HCT116 (cell line): Measurements from ENCODE around the gene DUSP6. TPM values are rescaled to one million over a fixed set of nuclear protein-coding genes. Genes with fewer than 3 reads are reported as not detected.

Experiments used
- ATAC-seq: fragments of 200-7000 bp; cut with Tn5 transposase; 2 replicates; pipeline ENCODE4 v1.9.1; 2020; ENCODE audit warnings: mild to moderate bottlenecking, moderate library complexity
- BruUV-seq: library from RNA; stranded (reverse); fragments of 400-500 nt; replicated peaks from 2 replicates; lab custom pipeline; 2021; lab: Mats Ljungman, UMichigan
- CTCF ChIA-PET: fragments of 300-600 bp; sonication (Branson Sonifier 250); formaldehyde crosslinking; loops from one replicate; lab custom pipeline; 2021; ENCODE audit warnings: antibody characterized with exemption; lab: Charles Lee
- POLR2A ChIA-PET: fragments of 300-600, 350-600 bp; sonication (Branson Sonifier 250); formaldehyde crosslinking; loops from one replicate; lab custom pipeline; 2021; ENCODE audit warnings: antibody characterized with exemption; lab: Charles Lee
- RAD21 ChIA-PET, 2 experiments: fragments of 300-600 bp; sonication (Branson Sonifier 250); formaldehyde crosslinking; loops; one replicate each; lab custom pipeline; 2023; ENCODE audit warnings: low total read pairs in 2 of 2; ENCODE audit not compliant: uncharacterized antibody in 2 of 2, unreplicated experiment in 2 of 2, low non-redundant PET in 1 of 2; lab: Charles Lee
- DNase-seq: peaks from one replicate; pipeline ENCODE4 v3.0.0-alpha.2; 2010; ENCODE audit warnings: low read depth, low spot score
- H2AFZ ChIP-seq: fragments of 200-600 bp; shearing (Covaris generic), sonication (generic); 2 replicates; pipeline ENCODE4 v1.6.1; 2017; ENCODE audit warnings: low read depth, mixed run types, mixed read lengths, antibody characterized with exemption, low read length; ENCODE audit not compliant: poor library complexity, severe bottlenecking
- H3K27ac ChIP-seq: 2 replicates; pipeline ENCODE4 v1.5.1; 2012; ENCODE audit warnings: low read depth, low read length
- H3K27me3 ChIP-seq: fragments of 200-600 bp; sonication (generic); 2 replicates; pipeline ENCODE4 v1.6.1; 2016; ENCODE audit warnings: mixed run types, low read length, mixed read lengths; ENCODE audit not compliant: insufficient read depth
- H3K36me3 ChIP-seq, 2 experiments: fragments of 200-500 bp in 1 of 2; fragments of 200-600 bp in 1 of 2; sonication (Bioruptor generic) in 1 of 2; sonication (generic) in 1 of 2; 2 replicates each; pipeline versions ENCODE4 v1.5.1 to v1.6.1; 2014 to 2016; ENCODE audit warnings: low read length in 2 of 2, inconsistent platforms in 1 of 2, mixed read lengths in 1 of 2, mixed run types in 1 of 2; ENCODE audit not compliant: insufficient read depth in 2 of 2, control insufficient read depth in 1 of 2
- H3K4me1 ChIP-seq, 2 experiments: fragments of 200-600 bp in 1 of 2; sonication (generic) in 1 of 2; 2 replicates each; pipeline versions ENCODE4 v1.5.1 to v1.6.1; 2012 to 2017; ENCODE audit warnings: low read length in 2 of 2, inconsistent platforms in 1 of 2, mild to moderate bottlenecking in 1 of 2, mixed read lengths in 1 of 2, mixed run types in 1 of 2, moderate library complexity in 1 of 2; ENCODE audit not compliant: insufficient read depth in 2 of 2, control insufficient read depth in 1 of 2
- H3K4me2 ChIP-seq: fragments of 200-600 bp; sonication (generic); 2 replicates; pipeline ENCODE4 v1.6.1; 2017; ENCODE audit warnings: mixed run types, low read length, mixed read lengths
- H3K4me3 ChIP-seq, 2 experiments: fragments of 200-600 bp in 1 of 2; sonication (generic) in 1 of 2; replicated peaks in 1 of 2; 2 replicates each; pipeline ENCODE4 v1.5.1; 2011 to 2016; ENCODE audit warnings: low read length in 2 of 2, control low read depth in 1 of 2, low read depth in 1 of 2, mild to moderate bottlenecking in 1 of 2, mixed read lengths in 1 of 2, mixed run types in 1 of 2
- H3K79me2 ChIP-seq: fragments of 200-600 bp; sonication (generic); 2 replicates; pipeline ENCODE4 v1.6.1; 2017; ENCODE audit warnings: mild to moderate bottlenecking, mixed run types, low read length, moderate library complexity, mixed read lengths; ENCODE audit not compliant: insufficient read depth
- H3K9ac ChIP-seq: fragments of 200-600 bp; sonication (generic); 2 replicates; pipeline ENCODE4 v1.6.1; 2016; ENCODE audit warnings: low read length, mixed read lengths
- H3K9me2 ChIP-seq: fragments of 200-600 bp; sonication (generic), shearing (Covaris generic); 2 replicates; pipeline ENCODE4 v1.6.1; 2017; ENCODE audit warnings: mixed run types, mild to moderate bottlenecking, moderate library complexity; ENCODE audit not compliant: insufficient read depth
- H3K9me3 ChIP-seq, 2 experiments: fragments of 200-500 bp in 1 of 2; fragments of 200-600 bp in 1 of 2; sonication (Bioruptor generic) in 1 of 2; sonication (generic) in 1 of 2; 2 replicates each; pipeline ENCODE4 v1.6.1; 2014 to 2017; ENCODE audit warnings: low read length in 2 of 2, mixed read lengths in 2 of 2, inconsistent platforms in 1 of 2, low read depth in 1 of 2, mild to moderate bottlenecking in 1 of 2, mixed run types in 1 of 2, moderate library complexity in 1 of 2; ENCODE audit not compliant: control insufficient read depth in 1 of 2, insufficient read depth in 1 of 2
- H4K20me1 ChIP-seq: fragments of 200-600 bp; sonication (generic), shearing (Covaris generic); 2 replicates; pipeline ENCODE4 v1.6.1; 2017; ENCODE audit warnings: mixed run types, mild to moderate bottlenecking, moderate library complexity; ENCODE audit not compliant: insufficient read depth
- CBX3 ChIP-seq: IDR thresholded peaks from 2 replicates; pipeline ENCODE4 v1.6.1; 2012; ENCODE audit warnings: low read depth
- CTCF ChIP-seq, 3 experiments: fragments of 200-600 bp in 1 of 3; sonication (generic) in 1 of 3; IDR thresholded peaks in 2 of 3; conservative IDR thresholded peaks in 1 of 3; 2 replicates each; pipeline ENCODE4 v1.5.1; 2012 to 2017; ENCODE audit warnings: low read depth in 2 of 3, low read length in 2 of 3, antibody characterized with exemption in 1 of 3, borderline replicate concordance in 1 of 3, control low read depth in 1 of 3, mild to moderate bottlenecking in 1 of 3, mixed read lengths in 1 of 3, mixed run types in 1 of 3, moderate library complexity in 1 of 3; ENCODE audit not compliant: insufficient read depth in 1 of 3
- EGR1 ChIP-seq: IDR thresholded peaks from 2 replicates; pipeline ENCODE4 v1.6.1; 2012; ENCODE audit warnings: low read depth
- EZH2 ChIP-seq: fragments of 200-600 bp; sonication (generic); IDR thresholded peaks from 2 replicates; pipeline ENCODE4 v1.6.1; 2017; ENCODE audit warnings: antibody characterized with exemption, mixed run types
- EZH2phosphoT487 ChIP-seq: fragments of 200-600 bp; IDR thresholded peaks from 2 replicates; pipeline ENCODE4 v1.6.1; 2018; ENCODE audit warnings: antibody characterized with exemption, borderline replicate concordance
- POLR2A ChIP-seq: IDR thresholded peaks from 2 replicates; pipeline ENCODE4 v1.7.0; 2011; ENCODE audit warnings: borderline replicate concordance; ENCODE audit not compliant: insufficient read depth, insufficient read length; ENCODE audit errors: extremely low read depth
- POLR2AphosphoS5 ChIP-seq: IDR thresholded peaks from 2 replicates; pipeline ENCODE4 v1.6.1; 2011; ENCODE audit warnings: mild to moderate bottlenecking, low read depth, low read length, moderate library complexity
- RAD21 ChIP-seq: IDR thresholded peaks from 2 replicates; pipeline ENCODE4 v1.6.1; 2012; ENCODE audit warnings: low read depth, mild to moderate bottlenecking
- SIN3A ChIP-seq: IDR thresholded peaks from 2 replicates; pipeline ENCODE4 v1.6.1; 2012; ENCODE audit warnings: low read depth
- SP1 ChIP-seq: IDR thresholded peaks from 2 replicates; pipeline ENCODE4 v1.6.1; 2012; ENCODE audit warnings: low read depth
- YY1 ChIP-seq: IDR thresholded peaks from 2 replicates; pipeline ENCODE4 v1.6.1; 2011; ENCODE audit warnings: low read length, low read depth, moderate library complexity, mild to moderate bottlenecking; ENCODE audit not compliant: insufficient replicate concordance; ENCODE audit errors: extremely low read depth
- ZFX ChIP-seq: fragments of 450-650 bp; IDR thresholded peaks from 2 replicates; pipeline ENCODE4 v1.6.1; 2017
- intact Hi-C: fragments of 100-400 bp; cut with micrococcal nuclease; formaldehyde crosslinking; loops from 2 replicates; pipeline ENCODE4 v1.10.0; 2022
- total RNA-seq: library from RNA; stranded (reverse); gene quantifications from one replicate; pipeline ENCODE4 v1.2.1, GENCODE V29; 2021; ENCODE audit not compliant: unreplicated experiment
- TF ChIP-seq, protein P1 (sequence below): IDR thresholded peaks from 2 replicates; pipeline ENCODE4 v1.6.1; 2012; ENCODE audit warnings: low read depth
- TF ChIP-seq, protein P2 (sequence below): IDR thresholded peaks from 2 replicates; pipeline ENCODE4 v1.6.1; 2012

The DUSP6 gene
- total RNA-seq, 1 experiment from 2014 or later, result 219 TPM

DNA sequence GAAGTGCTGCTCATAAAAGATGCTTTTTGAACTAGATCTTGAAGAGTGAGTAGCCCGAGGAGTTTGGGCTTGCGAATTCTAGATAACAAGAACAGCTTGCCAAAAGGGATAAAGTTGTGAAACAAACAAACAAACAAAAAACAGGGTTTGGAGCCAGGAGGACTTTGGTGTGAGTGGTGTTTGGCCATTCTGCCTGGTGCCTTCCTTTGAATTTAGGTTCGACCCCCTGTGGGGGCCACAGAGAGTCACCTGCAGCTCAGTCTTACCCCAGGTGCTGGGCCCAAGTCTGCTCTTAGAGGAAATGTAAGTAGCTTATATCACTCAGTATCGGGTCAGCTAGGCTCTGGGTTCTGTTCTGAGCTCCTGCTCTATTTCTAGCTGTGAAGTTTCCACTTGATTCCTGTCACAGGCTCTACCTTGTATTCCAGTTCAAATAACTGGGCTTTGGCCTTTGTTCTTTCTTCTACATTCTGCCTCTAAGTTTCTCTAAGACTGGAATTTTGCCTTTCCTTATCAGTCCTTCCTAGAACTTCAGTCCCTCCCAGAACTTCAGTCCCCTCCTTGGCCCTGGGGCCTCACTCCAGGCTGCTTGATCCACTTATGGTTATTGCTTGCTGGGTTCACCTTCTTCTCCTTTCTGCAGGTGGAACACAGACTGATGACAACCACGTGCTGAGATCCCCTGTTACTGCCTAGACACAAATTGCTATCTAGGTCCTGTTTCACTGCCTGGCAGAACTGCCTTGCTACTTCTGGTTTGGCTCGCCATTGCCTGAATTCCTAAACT lies 20.5 kb upstream of the DUSP6 start:
- no TSS peak for BruUV-seq

GRCh38 chr12:89370850-89371249 lies 18.5 kb upstream of the DUSP6 start:
- RAD21 ChIA-PET, result interaction anchor here in 1 of 2 experiments (0.6 kb wide), 1 partner anchor 88 kb away, joined by 3 read pairs; no protein-coding TSS in a partner anchor
- Histone ChIP-seq H3K4me2 (peak overlapping the region; percentile 29), H2AFZ (no peak overlapping the region), H3K27ac (peak overlapping the region; percentile 19; the same call in 1 of the 2 replicates), H3K36me3 (no peaks in the 10 kb centered on the region), H4K20me1 (no peaks in the 10 kb centered on the region), H3K9ac (no peak overlapping the region), H3K9me3 (no peaks in the 10 kb centered on the region), H3K9me2 (no peaks in the 10 kb centered on the region), H3K79me2 (no peaks in the 10 kb centered on the region), H3K4me3 (no peak overlapping the region), H3K27me3 (no peaks in the 10 kb centered on the region), H3K4me1 (peaks cover 57 to 68% of the 10 kb centered on the region in 2 experiments)
- ATAC-seq (peak; percentile 30; the same call in 1 of the 2 replicates), DNase-seq (peak; percentile 36)
- POLR2A ChIA-PET, result no interaction called here
- CTCF ChIA-PET, result no interaction called here
- BruUV-seq, result no TSS peak
- intact Hi-C loops, result no loop called here
- TF ChIP-seq SP1 (no peak), POLR2AphosphoS5 (no peak), CTCF (IDR thresholded peaks at IDR 0.05 in 2 of 3, conservative IDR thresholded peaks at IDR 0.05 in 1 of 3; ENCODE audit: borderline replicate concordance in 1 of 3, insufficient read depth in 1 of 3, low read depth in 2 of 3, low read length in 2 of 3) (no peak), EZH2 (no peak), ZFX (no peak), YY1 (no peak), CBX3 (no peak), POLR2A (no peak)
- TF ChIP-seq, protein P1, sequence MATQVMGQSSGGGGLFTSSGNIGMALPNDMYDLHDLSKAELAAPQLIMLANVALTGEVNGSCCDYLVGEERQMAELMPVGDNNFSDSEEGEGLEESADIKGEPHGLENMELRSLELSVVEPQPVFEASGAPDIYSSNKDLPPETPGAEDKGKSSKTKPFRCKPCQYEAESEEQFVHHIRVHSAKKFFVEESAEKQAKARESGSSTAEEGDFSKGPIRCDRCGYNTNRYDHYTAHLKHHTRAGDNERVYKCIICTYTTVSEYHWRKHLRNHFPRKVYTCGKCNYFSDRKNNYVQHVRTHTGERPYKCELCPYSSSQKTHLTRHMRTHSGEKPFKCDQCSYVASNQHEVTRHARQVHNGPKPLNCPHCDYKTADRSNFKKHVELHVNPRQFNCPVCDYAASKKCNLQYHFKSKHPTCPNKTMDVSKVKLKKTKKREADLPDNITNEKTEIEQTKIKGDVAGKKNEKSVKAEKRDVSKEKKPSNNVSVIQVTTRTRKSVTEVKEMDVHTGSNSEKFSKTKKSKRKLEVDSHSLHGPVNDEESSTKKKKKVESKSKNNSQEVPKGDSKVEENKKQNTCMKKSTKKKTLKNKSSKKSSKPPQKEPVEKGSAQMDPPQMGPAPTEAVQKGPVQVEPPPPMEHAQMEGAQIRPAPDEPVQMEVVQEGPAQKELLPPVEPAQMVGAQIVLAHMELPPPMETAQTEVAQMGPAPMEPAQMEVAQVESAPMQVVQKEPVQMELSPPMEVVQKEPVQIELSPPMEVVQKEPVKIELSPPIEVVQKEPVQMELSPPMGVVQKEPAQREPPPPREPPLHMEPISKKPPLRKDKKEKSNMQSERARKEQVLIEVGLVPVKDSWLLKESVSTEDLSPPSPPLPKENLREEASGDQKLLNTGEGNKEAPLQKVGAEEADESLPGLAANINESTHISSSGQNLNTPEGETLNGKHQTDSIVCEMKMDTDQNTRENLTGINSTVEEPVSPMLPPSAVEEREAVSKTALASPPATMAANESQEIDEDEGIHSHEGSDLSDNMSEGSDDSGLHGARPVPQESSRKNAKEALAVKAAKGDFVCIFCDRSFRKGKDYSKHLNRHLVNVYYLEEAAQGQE, result no peak

More for the DNA sequence above, 20.5 kb upstream of the DUSP6 start:
- H3K9ac ChIP-seq, result peak overlapping the region; percentile 19; the same call in 1 of the 2 replicates
- no peak; the same call in 1 of the 2 replicates for ATAC-seq
- no peaks in the 10 kb centered on the region for H3K36me3 ChIP-seq
- H3K4me1 ChIP-seq, result peaks cover 64 to 77% of the 10 kb centered on the region in 2 experiments
- H3K9me2 ChIP-seq, result no peaks in the 10 kb centered on the region
- H3K27me3 ChIP-seq, result no peaks in the 10 kb centered on the region
- H3K4me2 ChIP-seq, result peak overlapping the region; percentile 71
- ChIA-PET RAD21 (no interaction called here), POLR2A (interaction anchor here (1.0 to 3.8 kb wide), 2 partner anchors 20 to 21 kb away, joined by 3 to 17 read pairs; partner anchors contain the start of gene DUSP6), CTCF (no interaction called here)
- no peak for DNase-seq
- H3K4me3 ChIP-seq, result peak overlapping the region in 1 of 2 experiments; percentile 20; a peak in 1 of 4 replicates
- intact Hi-C loops, result no loop called here
- TF ChIP-seq CBX3 (no peak), EGR1 (no peak), SIN3A (no peak), EZH2phosphoT487 (no peak), RAD21 (no peak), SP1 (no peak)
- TF ChIP-seq, protein P2, sequence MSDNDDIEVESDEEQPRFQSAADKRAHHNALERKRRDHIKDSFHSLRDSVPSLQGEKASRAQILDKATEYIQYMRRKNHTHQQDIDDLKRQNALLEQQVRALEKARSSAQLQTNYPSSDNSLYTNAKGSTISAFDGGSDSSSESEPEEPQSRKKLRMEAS, result peak; percentile 45; the same call in 1 of the 2 replicates
- peak overlapping the region; percentile 40 for H2AFZ ChIP-seq
- no peaks in the 10 kb centered on the region for H3K79me2 ChIP-seq
- peak overlapping the region; percentile 25 for H3K27ac ChIP-seq
- no peaks in the 10 kb centered on the region for H4K20me1 ChIP-seq
- H3K9me3 ChIP-seq, result no peaks in the 10 kb centered on the region
